Endothelial cell of hepatic sinusoid (primary cell): ENCODE results near the gene KRTAP10-10.
"Not testable (repeated sequence)": the region's sequence is repeated elsewhere in the genome, so short reads cannot be mapped to it uniquely, and the experiment has no call there.

Experiments used
- in situ Hi-C: cut with HindIII; loops from 2 replicates; pipeline ENCODE4 v1.10.0; 2017; ENCODE audit warnings: low sequenced_read_pairs

KRTAP10-10 gene

GRCh38 chr21:44677881-44678280 is 40.7 kb downstream of the KRTAP10-10 start:
- in situ Hi-C loops, result no loop called here

- in situ Hi-C loops, result no loop called here
Observed at GRCh38 chr21:44681152-44681551, 44.0 kb downstream of the KRTAP10-10 start.

GRCh38 chr21:44681861-44682579 is 44.9 kb downstream of the KRTAP10-10 start, which contains the start of gene KRTAP12-1:
KRTAP12-1 (minus strand) TSS chr21:44682163; CDS start chr21:44682123, 40 bp downstream.
- in situ Hi-C loops, result no loop called here

- in situ Hi-C loops, result no loop called here
Observed at GRCh38 chr21:44682580-44683151, 45.5 kb downstream of the KRTAP10-10 start.

- in situ Hi-C loops, result no loop called here
Observed at GRCh38 chr21:44684077-44684476, 46.9 kb downstream of the KRTAP10-10 start.

- in situ Hi-C loops, result no loop called here
Observed at GRCh38 chr21:44684483-44684882, 47.3 kb downstream of the KRTAP10-10 start.

GRCh38 chr21:44685050-44685449 is 47.9 kb downstream of the KRTAP10-10 start:
- in situ Hi-C loops, result not testable (repeated sequence)

GRCh38 chr21:44686000-44686781 is 49.0 kb downstream of the KRTAP10-10 start:
- in situ Hi-C loops, result no loop called here

GRCh38 chr21:44686843-44687561 is 49.8 kb downstream of the KRTAP10-10 start:
- in situ Hi-C loops, result no loop called here

GRCh38 chr21:44687671-44688070 is 50.5 kb downstream of the KRTAP10-10 start:
- in situ Hi-C loops, result no loop called here
